Thyroid gland (tissue), 4 donors: ENCODE results near the gene GPRIN2. TPM values are rescaled to one million over a fixed set of nuclear protein-coding genes. Genes with fewer than 3 reads are reported as not detected.
"Not testable (repeated sequence)": the region's sequence is repeated elsewhere in the genome, so short reads cannot be mapped to it uniquely, and the experiment has no call there.

Experiments used
- DNase-seq, 2 donors: peaks; one replicate each; pipeline ENCODE4 v3.0.0-alpha.2; 2019
- H3K27ac ChIP-seq, 3 donors: fragments of 200-600 bp; sonication (generic); 1 replicate in 2 of 3; 2 replicates in 1 of 3; pipeline ENCODE4 v1.5.1; 2016 to 2019; ENCODE audit warnings: mild to moderate bottlenecking in 1 of 3, moderate library complexity in 1 of 3
- H3K27me3 ChIP-seq: fragments of 200-600 bp; sonication (generic); one replicate; pipeline ENCODE4 v1.5.1; 2019
- H3K36me3 ChIP-seq, 2 donors: fragments of 200-600 bp; sonication (generic); one replicate each; pipeline ENCODE4 v1.5.1; 2016 to 2019
- H3K4me1 ChIP-seq, 2 donors: fragments of 200-600 bp; sonication (generic); one replicate each; pipeline ENCODE4 v1.5.1; 2017 to 2019
- H3K4me3 ChIP-seq, 3 donors: fragments of 200-600 bp; sonication (generic); replicated peaks in 1 of 3; 1 replicate in 2 of 3; 2 replicates in 1 of 3; pipeline ENCODE4 v1.5.1; 2016; ENCODE audit warnings: mild to moderate bottlenecking in 1 of 3
- H3K9me3 ChIP-seq: fragments of 200-600 bp; sonication (generic); one replicate; pipeline ENCODE4 v1.5.1; 2017
- POLR2A ChIP-seq, 2 donors: fragments of 450-650 bp; IDR thresholded peaks; one replicate each; pipeline ENCODE4 v1.6.1; 2017; ENCODE audit warnings: antibody characterized with exemption in 2 of 2, mild to moderate bottlenecking in 2 of 2, moderate library complexity in 1 of 2
- WGBS, 2 donors: methylation state at CpG; one replicate each; pipeline ENCODE4 v1.1.5; 2017; 5-methylcytosine and 5-hydroxymethylcytosine counted together
- intact Hi-C: fragments of 100-400 bp; cut with DNase I; formaldehyde crosslinking; loops from one replicate; pipeline ENCODE4 v1.15.1; 2023
- total RNA-seq, 4 donors: library from RNA; depleted of rRNA; stranded (reverse); fragments of >200 nt; gene quantifications; one replicate each; pipeline ENCODE4 v1.2.3, GENCODE V29; 2016
- TF ChIP-seq, protein P1 (sequence below), 6 experiments: fragments of 200-600 bp in 3 of 6; fragments of 450-650 bp in 3 of 6; sonication (generic) in 3 of 6; IDR thresholded peaks; one replicate each; pipeline ENCODE4 v1.5.1; 2016 to 2019; ENCODE audit warnings: antibody characterized with exemption in 6 of 6, mild to moderate bottlenecking in 2 of 6, inconsistent platforms in 1 of 6, moderate library complexity in 1 of 6

GPRIN2 gene
- total RNA-seq, 4 donors from 2014 or later = 9.1 to 14.7 (median 10.6) TPM

DNA sequence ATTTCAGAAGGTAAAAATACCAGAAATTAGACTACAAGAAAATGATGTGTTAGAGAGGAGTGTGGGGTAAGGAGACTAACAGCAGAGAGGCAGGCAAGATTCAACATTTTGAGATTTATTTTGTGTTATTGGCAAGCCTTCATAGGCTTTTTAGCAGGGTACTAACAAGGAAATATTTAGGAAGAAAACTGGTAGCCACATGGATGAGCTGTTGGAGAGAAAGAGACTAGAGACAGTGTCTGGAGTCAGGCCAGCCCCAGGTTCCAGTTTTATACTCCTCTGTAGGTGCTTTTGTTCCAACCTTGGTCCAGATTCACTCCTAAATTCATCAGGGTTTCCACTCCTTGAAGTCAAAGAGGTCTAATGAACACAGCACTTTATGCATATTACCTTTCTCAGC lies 41.1 kb downstream of the GPRIN2 start:
- H3K4me3 ChIP-seq = no peak overlapping the region
- intact Hi-C loops = no loop called here
- no peak for DNase-seq
- no peaks in the 10 kb centered on the region for H3K36me3 ChIP-seq
- no peaks in the 10 kb centered on the region for H3K9me3 ChIP-seq
- TF ChIP-seq POLR2A (IDR thresholded peaks at IDR 0.05) = no peak
- TF ChIP-seq, protein P1, sequence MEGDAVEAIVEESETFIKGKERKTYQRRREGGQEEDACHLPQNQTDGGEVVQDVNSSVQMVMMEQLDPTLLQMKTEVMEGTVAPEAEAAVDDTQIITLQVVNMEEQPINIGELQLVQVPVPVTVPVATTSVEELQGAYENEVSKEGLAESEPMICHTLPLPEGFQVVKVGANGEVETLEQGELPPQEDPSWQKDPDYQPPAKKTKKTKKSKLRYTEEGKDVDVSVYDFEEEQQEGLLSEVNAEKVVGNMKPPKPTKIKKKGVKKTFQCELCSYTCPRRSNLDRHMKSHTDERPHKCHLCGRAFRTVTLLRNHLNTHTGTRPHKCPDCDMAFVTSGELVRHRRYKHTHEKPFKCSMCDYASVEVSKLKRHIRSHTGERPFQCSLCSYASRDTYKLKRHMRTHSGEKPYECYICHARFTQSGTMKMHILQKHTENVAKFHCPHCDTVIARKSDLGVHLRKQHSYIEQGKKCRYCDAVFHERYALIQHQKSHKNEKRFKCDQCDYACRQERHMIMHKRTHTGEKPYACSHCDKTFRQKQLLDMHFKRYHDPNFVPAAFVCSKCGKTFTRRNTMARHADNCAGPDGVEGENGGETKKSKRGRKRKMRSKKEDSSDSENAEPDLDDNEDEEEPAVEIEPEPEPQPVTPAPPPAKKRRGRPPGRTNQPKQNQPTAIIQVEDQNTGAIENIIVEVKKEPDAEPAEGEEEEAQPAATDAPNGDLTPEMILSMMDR (IDR thresholded peaks at IDR 0.05) = no peak
- H3K27ac ChIP-seq = no peak overlapping the region
- H3K27me3 ChIP-seq = no peaks in the 10 kb centered on the region
- H3K4me1 ChIP-seq = no peaks in the 10 kb centered on the region

DNA sequence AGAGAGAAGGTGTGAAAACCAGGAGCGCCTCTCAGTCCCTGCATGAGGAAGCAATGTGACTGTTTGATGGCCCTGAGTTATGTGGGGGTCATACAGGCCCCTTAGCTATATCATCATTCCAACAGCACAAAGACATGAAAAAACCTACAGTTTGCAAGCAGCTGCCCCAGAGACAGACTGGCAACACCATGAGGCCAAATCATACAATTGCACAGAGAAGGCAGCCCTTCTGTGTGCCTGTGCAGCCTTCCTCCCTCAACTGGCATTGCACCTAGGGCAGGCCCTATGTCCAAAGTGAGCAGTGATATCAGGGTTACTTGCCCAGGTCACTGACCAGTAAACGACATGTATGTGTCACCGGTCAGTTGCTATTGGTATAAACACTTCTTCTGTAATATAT lies 41.6 kb downstream of the GPRIN2 start:
- Histone ChIP-seq H3K4me1 (no peaks in the 10 kb centered on the region), H3K36me3 (no peaks in the 10 kb centered on the region), H3K4me3 (no peak overlapping the region), H3K27ac (no peak overlapping the region), H3K9me3 (no peaks in the 10 kb centered on the region), H3K27me3 (no peaks in the 10 kb centered on the region)
- TF ChIP-seq, protein P1 (IDR thresholded peaks at IDR 0.05) = no peak
- no peak for TF ChIP-seq POLR2A (IDR thresholded peaks at IDR 0.05)
- intact Hi-C loops = no loop called here
- WGBS, 2 donors = 79 to 85% methylated on average over 3 of the region's 3 CpGs
- DNase-seq = no peak

DNA sequence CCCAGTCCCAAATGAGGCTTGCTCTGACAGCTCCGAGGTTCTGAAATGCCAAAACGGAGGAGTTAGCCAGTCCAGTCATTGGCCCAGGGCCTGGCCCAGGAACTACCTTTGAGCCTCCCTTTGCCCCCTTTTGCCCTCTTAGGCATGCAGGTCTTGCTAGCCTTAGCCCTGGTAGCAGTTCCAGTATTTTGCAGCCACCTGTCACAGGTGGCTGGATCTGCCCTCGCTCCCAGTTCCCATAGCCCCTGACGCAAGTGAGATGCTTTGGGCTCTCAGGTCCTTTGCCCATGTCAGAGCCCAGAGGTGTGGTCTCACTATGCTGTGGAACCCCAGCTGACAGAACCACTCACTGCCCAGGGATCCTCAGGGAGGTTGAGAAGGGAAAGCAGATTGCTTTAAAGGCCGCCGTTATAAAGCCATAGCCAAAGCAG lies 42.0 kb downstream of the GPRIN2 start:
- intact Hi-C loops = no loop called here
- no peaks in the 10 kb centered on the region for H3K4me1 ChIP-seq
- no peak for DNase-seq
- no peaks in the 10 kb centered on the region for H3K27me3 ChIP-seq
- H3K27ac ChIP-seq = no peak overlapping the region
- no peak for TF ChIP-seq POLR2A (IDR thresholded peaks at IDR 0.05)
- TF ChIP-seq, protein P1 (IDR thresholded peaks at IDR 0.05) = no peak
- H3K36me3 ChIP-seq = no peaks in the 10 kb centered on the region
- no peak overlapping the region for H3K4me3 ChIP-seq
- H3K9me3 ChIP-seq = no peaks in the 10 kb centered on the region
- WGBS, 2 donors = 74 to 76% methylated on average over 6 of the region's 6 CpGs

DNA sequence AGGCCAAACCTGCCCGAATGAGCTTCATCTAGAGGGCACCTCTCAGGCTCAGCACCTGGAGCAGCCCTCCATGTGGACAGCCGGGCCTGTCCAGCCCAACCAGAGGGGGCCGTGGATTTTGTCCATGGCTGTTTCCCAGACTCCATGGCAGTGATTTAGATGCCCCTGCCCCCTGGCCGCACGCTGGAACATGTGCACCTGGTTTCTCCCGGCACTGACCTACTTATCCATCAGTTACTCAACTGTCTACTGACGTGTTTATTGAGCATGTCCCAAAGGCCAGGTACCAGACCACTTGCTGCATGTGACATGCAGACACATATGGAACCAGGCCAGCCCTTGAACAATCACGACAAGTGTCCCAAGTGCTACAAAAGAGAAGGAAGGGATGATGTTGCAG lies 43.1 kb downstream of the GPRIN2 start:
- intact Hi-C loops, H3K9me3 ChIP-seq, H3K4me3 ChIP-seq, H3K27ac ChIP-seq, H3K4me1 ChIP-seq, DNase-seq, H3K36me3 ChIP-seq, H3K27me3 ChIP-seq: not testable (repeated sequence)
- WGBS, 2 donors = no CpG with 5 or more reads among the region's 8 CpGs

DNA sequence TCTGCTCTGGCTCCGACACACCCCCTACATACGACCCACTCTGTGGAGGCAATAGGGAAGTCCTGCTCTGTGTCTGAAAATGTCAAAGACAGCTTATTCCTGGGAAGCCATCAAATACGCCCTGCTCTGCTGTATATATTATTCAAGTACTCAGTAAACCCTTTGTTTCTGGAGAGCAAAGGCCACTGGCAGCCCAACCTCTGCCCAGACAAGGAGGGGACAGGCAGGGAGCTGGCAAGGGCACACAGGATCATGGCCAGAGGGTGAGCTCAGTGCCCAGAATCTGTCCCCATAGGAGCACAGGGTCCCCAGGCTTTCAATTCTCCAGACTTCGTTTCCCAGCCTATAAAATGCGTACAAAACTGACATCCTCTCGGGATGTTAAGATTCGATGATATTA lies 43.7 kb downstream of the GPRIN2 start:
- H3K27me3 ChIP-seq, DNase-seq, H3K9me3 ChIP-seq, H3K27ac ChIP-seq, H3K36me3 ChIP-seq, H3K4me1 ChIP-seq, intact Hi-C loops, H3K4me3 ChIP-seq: not testable (repeated sequence)
- 94 to 100% methylated on average over 1 to 2 of the region's 7 CpGs for WGBS, 2 donors

DNA sequence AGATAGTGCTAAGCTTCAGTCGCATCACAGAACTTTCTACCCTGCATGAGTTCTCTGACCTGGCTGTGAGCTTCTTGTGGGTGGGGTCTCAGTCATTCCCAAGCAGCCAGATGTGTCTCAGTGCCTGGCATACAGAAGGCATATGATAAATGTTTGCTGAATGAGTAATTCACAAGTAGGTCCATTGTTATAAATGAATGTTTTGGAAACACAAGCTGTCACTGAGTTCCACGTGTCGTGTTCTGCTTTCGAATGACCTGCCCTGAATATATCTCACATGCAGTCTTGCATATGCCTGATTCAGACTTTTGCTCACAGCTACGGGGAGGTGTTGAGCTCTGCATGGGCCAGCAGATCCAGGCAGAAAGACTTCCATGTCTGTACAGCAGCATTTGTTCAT lies 44.5 kb downstream of the GPRIN2 start:
- H3K9me3 ChIP-seq, DNase-seq, H3K27ac ChIP-seq, H3K4me3 ChIP-seq, H3K4me1 ChIP-seq, intact Hi-C loops, H3K27me3 ChIP-seq, H3K36me3 ChIP-seq: not testable (repeated sequence)
- no CpG with 5 or more reads among the region's 5 CpGs for WGBS, 2 donors

Other genes starting within 250 kb of the GPRIN2 start
- gene ANXA8L1, start 180.9 kb downstream of the GPRIN2 start, total RNA-seq = not detected
- gene NPY4R, start 90.7 kb downstream of the GPRIN2 start, total RNA-seq = not detected
- gene SYT15, start 22.5 kb upstream of the GPRIN2 start, total RNA-seq = 1 to 10 TPM; 1.9 to 5.0 (median 3.1) TPM